Prostate gland (tissue), 2 donors: ENCODE results near the gene PYY. TPM values are rescaled to one million over a fixed set of nuclear protein-coding genes. Genes with fewer than 3 reads are reported as not detected.
A peak's percentile ranks its signal among the peaks of the same experiment; 100 is the strongest.
"Not testable (repeated sequence)": the region's sequence is repeated elsewhere in the genome, so short reads cannot be mapped to it uniquely, and the experiment has no call there.

Source experiments
- DNase-seq: peaks from one replicate; pipeline ENCODE4 v3.0.0-alpha.2; 2019; ENCODE audit warnings: low spot score
- H3K27ac ChIP-seq, 2 donors: fragments of 200-600 bp; sonication (generic); 2 replicates each; pipeline ENCODE4 v1.5.1; 2017 to 2019
- H3K27me3 ChIP-seq: fragments of 200-600 bp; sonication (generic); replicated peaks from 2 replicates; pipeline ENCODE4 v1.5.1; 2019; ENCODE audit not compliant: insufficient read depth
- H3K36me3 ChIP-seq, 2 donors: fragments of 200-600 bp; sonication (generic); 1 replicate in 1 of 2; 2 replicates in 1 of 2; pipeline versions ENCODE4 v1.5.1 to v1.8.1; 2017 to 2019
- H3K4me1 ChIP-seq: fragments of 200-600 bp; sonication (generic); replicated peaks from 2 replicates; pipeline ENCODE4 v1.5.1; 2019
- H3K4me3 ChIP-seq, 2 donors: fragments of 200-600 bp; sonication (generic); 2 replicates each; pipeline ENCODE4 v1.5.1; 2017 to 2019
- H3K9me3 ChIP-seq: fragments of 200-600 bp; sonication (generic); 2 replicates; pipeline ENCODE4 v1.5.1; 2017
- CTCF ChIP-seq, 4 experiments: fragments of 200-600 bp in 2 of 4; fragments of 450-650 bp in 2 of 4; sonication (generic) in 2 of 4; IDR thresholded peaks; 1 replicate in 3 of 4; 2 replicates in 1 of 4; pipeline ENCODE4 v1.5.1; 2016 to 2019; ENCODE audit warnings: antibody characterized with exemption in 4 of 4, mild to moderate bottlenecking in 2 of 4, moderate library complexity in 2 of 4
- POLR2A ChIP-seq: fragments of 450-650 bp; IDR thresholded peaks from one replicate; pipeline ENCODE4 v1.6.1; 2016; ENCODE audit warnings: antibody characterized with exemption, mild to moderate bottlenecking
- POLR2AphosphoS5 ChIP-seq: sonication (generic); formaldehyde crosslinking; IDR thresholded peaks from one replicate; pipeline ENCODE4 v1.6.1; 2017; ENCODE audit warnings: antibody characterized with exemption
- WGBS: methylation state at CpG from one replicate; pipeline ENCODE4 v1.1.5; 2018; 5-methylcytosine and 5-hydroxymethylcytosine counted together
- intact Hi-C: fragments of 100-400 bp; cut with DNase I; formaldehyde crosslinking; loops from one replicate; pipeline ENCODE4 v1.14.2; 2022
- total RNA-seq, 2 donors: library from RNA; depleted of rRNA; stranded (reverse); fragments of >200 nt; gene quantifications; one replicate each; pipeline ENCODE4 v1.1.0, GENCODE V29; 2016

Gene PYY
- total RNA-seq, 2 donors from 2014 or later = not detected

DNA sequence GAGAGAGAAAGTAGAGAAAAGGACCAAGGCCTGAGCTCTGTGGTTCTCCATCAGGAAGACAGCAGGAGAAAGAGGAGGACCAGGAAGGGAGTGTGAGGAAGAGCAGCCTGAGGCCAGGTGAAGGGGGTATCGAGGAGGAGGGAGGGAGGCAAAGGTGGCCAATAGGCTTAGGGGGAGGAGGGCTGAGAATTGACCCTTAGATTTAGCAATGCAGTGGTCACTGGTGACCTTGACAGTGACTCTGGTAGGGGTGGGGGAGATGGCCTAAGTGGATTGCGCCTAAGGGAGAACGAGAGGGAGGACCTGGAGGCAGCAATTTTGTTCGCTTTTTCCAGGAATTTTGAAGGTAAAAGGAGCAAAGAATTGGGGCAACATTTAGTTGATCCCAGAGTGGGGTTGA, 45.3 kb upstream of the PYY start:
- no peaks in the 10 kb centered on the region for H3K27me3 ChIP-seq
- no peaks in the 10 kb centered on the region for H3K9me3 ChIP-seq
- no peak for DNase-seq
- no peak overlapping the region for H3K4me3 ChIP-seq
- 78% methylated on average over 4 of the region's 4 CpGs for WGBS
- H3K27ac ChIP-seq = no peak overlapping the region
- intact Hi-C loops = no loop called here
- TF ChIP-seq POLR2A (no peak), POLR2AphosphoS5 (no peak), CTCF (IDR thresholded peaks at IDR 0.05) (no peak)
- no peaks in the 10 kb centered on the region for H3K4me1 ChIP-seq
- no peaks in the 10 kb centered on the region for H3K36me3 ChIP-seq

DNA sequence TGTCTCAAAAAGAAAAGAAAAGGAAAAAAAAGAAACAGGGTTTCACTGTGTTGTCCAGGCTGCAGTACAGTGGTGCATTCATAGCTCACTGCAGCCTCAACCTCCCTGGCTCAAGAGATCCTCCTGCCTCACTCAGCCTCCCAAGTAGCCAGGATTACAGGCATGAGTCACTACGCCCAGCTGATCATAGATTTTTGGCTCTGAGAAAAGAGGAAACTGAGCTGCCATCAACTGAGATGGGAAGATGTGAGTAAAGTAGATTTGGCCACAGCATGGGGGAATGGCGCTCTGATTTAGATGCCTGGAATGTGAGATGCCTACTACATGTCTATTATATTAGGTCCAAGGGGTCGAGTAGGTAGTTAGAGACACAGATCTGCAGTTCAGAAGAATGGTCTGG, 44.8 kb upstream of the PYY start:
- no peaks in the 10 kb centered on the region for H3K4me1 ChIP-seq
- H3K27ac ChIP-seq = no peak overlapping the region
- no peak for TF ChIP-seq CTCF (IDR thresholded peaks at IDR 0.05)
- DNase-seq = no peak
- intact Hi-C loops = no loop called here
- H3K9me3 ChIP-seq = no peaks in the 10 kb centered on the region
- no peaks in the 10 kb centered on the region for H3K36me3 ChIP-seq
- no peaks in the 10 kb centered on the region for H3K27me3 ChIP-seq
- no peak overlapping the region for H3K4me3 ChIP-seq
- 78% methylated on average over 3 of the region's 3 CpGs for WGBS

DNA sequence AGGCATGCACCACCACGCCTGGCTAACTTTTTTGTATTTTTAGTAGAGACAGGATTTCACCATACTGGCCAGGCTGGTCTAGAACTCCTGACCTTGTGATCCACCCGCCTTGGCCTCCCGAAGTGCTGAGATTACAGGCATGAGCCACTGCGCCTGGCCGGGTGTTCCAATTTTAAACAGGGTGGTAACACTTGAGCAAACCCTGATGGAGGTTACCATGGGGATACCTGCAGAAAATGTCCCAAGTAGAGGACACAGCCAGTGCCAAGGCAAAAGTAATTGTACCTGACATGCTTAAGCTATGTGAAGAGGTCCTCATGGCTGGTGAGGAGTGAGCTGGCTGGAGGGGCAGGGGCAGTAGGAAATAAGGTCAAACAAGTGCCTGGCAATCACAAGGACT, 43.4 kb upstream of the PYY start:
- H3K4me3 ChIP-seq, H3K27me3 ChIP-seq, H3K9me3 ChIP-seq, H3K4me1 ChIP-seq, intact Hi-C loops, DNase-seq, H3K36me3 ChIP-seq, H3K27ac ChIP-seq: not testable (repeated sequence)
- 91% methylated on average over 5 of the region's 5 CpGs for WGBS

DNA sequence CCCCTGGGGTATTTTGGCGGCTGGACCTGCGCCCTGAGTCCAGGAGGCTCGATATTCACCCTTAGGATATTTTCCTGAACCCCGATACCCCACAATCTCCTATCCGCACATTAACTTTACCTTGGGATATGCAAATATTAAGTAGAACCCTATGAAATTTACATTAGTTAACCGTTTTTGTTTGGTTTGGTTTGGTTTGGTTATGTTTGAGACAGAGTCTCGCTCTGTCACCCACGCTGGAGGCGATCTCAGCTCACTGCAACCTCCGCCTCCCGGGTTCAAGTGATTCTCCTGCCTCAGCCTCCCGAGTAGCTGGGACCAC, 41.4 kb upstream of the PYY start:
- DNase-seq = no peak
- WGBS = 14% methylated on average over 12 of the region's 12 CpGs
- TF ChIP-seq POLR2A = no peak
- TF ChIP-seq POLR2AphosphoS5 = no peak
- no peak for TF ChIP-seq CTCF (IDR thresholded peaks at IDR 0.05)
- H3K27ac ChIP-seq = no peak overlapping the region
- intact Hi-C loops = no loop called here
- no peaks in the 10 kb centered on the region for H3K36me3 ChIP-seq
- no peaks in the 10 kb centered on the region for H3K4me1 ChIP-seq
- no peaks in the 10 kb centered on the region for H3K27me3 ChIP-seq
- H3K4me3 ChIP-seq = no peak overlapping the region
- no peaks in the 10 kb centered on the region for H3K9me3 ChIP-seq

DNA sequence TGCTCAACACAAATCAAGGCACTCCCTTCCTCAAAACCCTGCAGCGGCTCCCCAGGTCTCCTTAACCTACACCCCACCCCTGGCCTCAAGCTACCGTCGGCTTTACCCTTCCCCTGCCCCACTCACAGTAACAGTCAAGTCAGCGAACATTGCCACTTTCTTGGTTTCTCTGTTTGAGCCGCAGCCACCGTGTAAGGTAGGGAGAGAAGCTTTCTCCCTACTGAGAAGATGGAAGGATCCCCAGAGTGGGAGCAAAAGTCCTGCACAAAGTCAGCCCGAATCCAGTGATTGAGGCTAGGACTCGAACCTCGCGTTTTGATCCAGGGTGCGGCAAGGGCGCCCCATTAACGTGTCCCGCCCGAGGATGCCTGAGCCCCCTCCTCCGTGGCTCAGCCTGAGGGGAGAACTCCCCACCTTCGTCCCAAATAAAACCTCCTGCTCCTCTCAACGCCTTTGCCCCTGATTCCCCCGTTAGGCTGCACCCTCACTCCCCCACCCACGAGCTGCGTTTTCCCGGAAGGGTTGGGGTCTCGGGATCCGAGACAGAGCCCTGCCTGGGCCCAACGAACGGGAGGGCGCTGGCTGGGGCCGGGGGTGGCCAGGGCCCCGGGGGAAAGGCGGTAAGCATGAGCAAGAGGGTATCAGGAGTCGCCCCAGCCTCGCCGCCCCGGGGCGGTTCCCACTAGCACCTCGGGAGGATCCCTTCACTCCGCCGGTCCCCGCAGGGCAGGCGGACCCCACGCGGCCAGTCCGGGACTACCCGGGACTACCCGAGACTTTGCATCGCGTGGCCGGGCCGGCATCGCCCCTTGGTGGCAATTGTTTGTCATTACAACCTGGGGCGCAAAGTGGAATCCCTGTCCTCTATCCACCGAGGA, 40.8 kb upstream of the PYY start:
- Histone ChIP-seq H3K36me3 (no peaks in the 10 kb centered on the region), H3K9me3 (no peaks in the 10 kb centered on the region), H3K4me3 (peak overlapping the region; percentile 15 to 19), H3K27me3 (no peaks in the 10 kb centered on the region), H3K4me1 (no peaks in the 10 kb centered on the region), H3K27ac (no peak overlapping the region)
- WGBS = 7% methylated on average over 50 of the region's 52 CpGs
- intact Hi-C loops = no loop called here
- peak; percentile 41 for DNase-seq
- peak; percentile 62 to 88 (median 77) for TF ChIP-seq CTCF (IDR thresholded peaks at IDR 0.05)
- TF ChIP-seq POLR2A = no peak
